IPS-11a (cell line): ENCODE measurements around the gene COL5A1.
"Not testable (repeated sequence)": the region's sequence is repeated elsewhere in the genome, so short reads cannot be mapped to it uniquely, and the experiment has no call there.

Experiments used
- H3K4me3 ChIP-seq: one replicate; pipeline ENCODE4 v1.5.1; 2013; ENCODE audit warnings: low read depth, low read length, control low read depth

COL5A1 gene

GRCh38 chr9:134676361-134676760, 34.8 kb downstream of the COL5A1 start:
- no peak overlapping the region for H3K4me3 ChIP-seq

- no peak overlapping the region for H3K4me3 ChIP-seq
These were observed 35.3 kb downstream of the COL5A1 start for GRCh38 chr9:134676886-134677285.

- H3K4me3 ChIP-seq = no peak overlapping the region
These were observed 36.1 kb downstream of the COL5A1 start for GRCh38 chr9:134677743-134678142.

- no peak overlapping the region for H3K4me3 ChIP-seq
These were observed 36.6 kb downstream of the COL5A1 start for GRCh38 chr9:134678206-134678605.

GRCh38 chr9:134678666-134679443, 37.3 kb downstream of the COL5A1 start:
- no peak overlapping the region for H3K4me3 ChIP-seq

GRCh38 chr9:134679616-134680392, 38.2 kb downstream of the COL5A1 start:
- no peak overlapping the region for H3K4me3 ChIP-seq

GRCh38 chr9:134680393-134681060, 38.9 kb downstream of the COL5A1 start:
- H3K4me3 ChIP-seq = no peak overlapping the region

GRCh38 chr9:134681061-134681661, 39.6 kb downstream of the COL5A1 start:
- H3K4me3 ChIP-seq = no peak overlapping the region

- H3K4me3 ChIP-seq = no peak overlapping the region
These were observed 40.4 kb downstream of the COL5A1 start for GRCh38 chr9:134682026-134682425.

GRCh38 chr9:134682651-134683364, 41.2 kb downstream of the COL5A1 start:
- H3K4me3 ChIP-seq = no peak overlapping the region

- H3K4me3 ChIP-seq = no peak overlapping the region
These were observed 42.2 kb downstream of the COL5A1 start for GRCh38 chr9:134683714-134684374.

GRCh38 chr9:134684375-134684723, 42.7 kb downstream of the COL5A1 start:
- no peak overlapping the region for H3K4me3 ChIP-seq

- not testable (repeated sequence) for H3K4me3 ChIP-seq
These were observed 43.3 kb downstream of the COL5A1 start for GRCh38 chr9:134684941-134685340.

GRCh38 chr9:134685784-134686183, 44.2 kb downstream of the COL5A1 start:
- H3K4me3 ChIP-seq = no peak overlapping the region

- H3K4me3 ChIP-seq = no peak overlapping the region
These were observed 45.3 kb downstream of the COL5A1 start for GRCh38 chr9:134686896-134687295.

GRCh38 chr9:134687556-134687955, 46.0 kb downstream of the COL5A1 start:
- H3K4me3 ChIP-seq = no peak overlapping the region

GRCh38 chr9:134688231-134688630, 46.6 kb downstream of the COL5A1 start:
- H3K4me3 ChIP-seq = no peak overlapping the region

GRCh38 chr9:134688661-134689320, 47.2 kb downstream of the COL5A1 start:
- no peak overlapping the region for H3K4me3 ChIP-seq

- H3K4me3 ChIP-seq = no peak overlapping the region
These were observed 47.9 kb downstream of the COL5A1 start for GRCh38 chr9:134689321-134690181.
